Parathyroid adenoma (tissue), 2 donors: ENCODE data around the gene XPO1.
A peak's percentile ranks its signal among the peaks of the same experiment; 100 is the strongest.
"Not testable (repeated sequence)": the region's sequence is repeated elsewhere in the genome, so short reads cannot be mapped to it uniquely, and the experiment has no call there.

ENCODE experiments used
- H2AFZ ChIP-seq: fragments of 300-600 bp; sonication (generic); one replicate; pipeline ENCODE4 v1.7.0; 2017; ENCODE audit warnings: antibody characterized with exemption, mild to moderate bottlenecking
- H3K27ac ChIP-seq: fragments of 300-600 bp; sonication (generic); one replicate; pipeline ENCODE4 v1.7.0; 2017
- H3K27me3 ChIP-seq: fragments of 300-600 bp; sonication (generic); one replicate; pipeline ENCODE4 v1.7.0; 2017; ENCODE audit warnings: low read length; ENCODE audit not compliant: control insufficient read depth, insufficient read depth
- H3K36me3 ChIP-seq: fragments of 300-600 bp; sonication (generic); one replicate; pipeline ENCODE4 v1.7.0; 2017; ENCODE audit warnings: low read length; ENCODE audit not compliant: control insufficient read depth, insufficient read depth
- H3K4me1 ChIP-seq: fragments of 300-600 bp; sonication (generic); one replicate; pipeline ENCODE4 v1.7.0; 2017; ENCODE audit warnings: control low read depth
- H3K4me2 ChIP-seq: fragments of 300-600 bp; sonication (generic); one replicate; pipeline ENCODE4 v1.7.0; 2017; ENCODE audit warnings: low read length
- H3K4me3 ChIP-seq: fragments of 300-600 bp; sonication (generic); one replicate; pipeline ENCODE4 v1.7.0; 2017; ENCODE audit warnings: low read depth, low read length
- H3K79me2 ChIP-seq: fragments of 300-600 bp; sonication (generic); one replicate; pipeline ENCODE4 v1.7.0; 2017; ENCODE audit warnings: control low read depth
- H3K9ac ChIP-seq: fragments of 300-600 bp; sonication (generic); one replicate; pipeline ENCODE4 v1.7.0; 2017; ENCODE audit warnings: mild to moderate bottlenecking
- H3K9me3 ChIP-seq: fragments of 300-600 bp; sonication (generic); one replicate; pipeline ENCODE4 v1.7.0; 2017; ENCODE audit warnings: low read length; ENCODE audit not compliant: control insufficient read depth
- TF ChIP-seq, protein P1 (sequence below): fragments of 300-600 bp; sonication (generic); IDR thresholded peaks from one replicate; pipeline ENCODE4 v1.7.0; 2017; ENCODE audit warnings: antibody characterized with exemption, mild to moderate bottlenecking
- donor health status: primary hyperparathyroidism.

Gene XPO1

DNA sequence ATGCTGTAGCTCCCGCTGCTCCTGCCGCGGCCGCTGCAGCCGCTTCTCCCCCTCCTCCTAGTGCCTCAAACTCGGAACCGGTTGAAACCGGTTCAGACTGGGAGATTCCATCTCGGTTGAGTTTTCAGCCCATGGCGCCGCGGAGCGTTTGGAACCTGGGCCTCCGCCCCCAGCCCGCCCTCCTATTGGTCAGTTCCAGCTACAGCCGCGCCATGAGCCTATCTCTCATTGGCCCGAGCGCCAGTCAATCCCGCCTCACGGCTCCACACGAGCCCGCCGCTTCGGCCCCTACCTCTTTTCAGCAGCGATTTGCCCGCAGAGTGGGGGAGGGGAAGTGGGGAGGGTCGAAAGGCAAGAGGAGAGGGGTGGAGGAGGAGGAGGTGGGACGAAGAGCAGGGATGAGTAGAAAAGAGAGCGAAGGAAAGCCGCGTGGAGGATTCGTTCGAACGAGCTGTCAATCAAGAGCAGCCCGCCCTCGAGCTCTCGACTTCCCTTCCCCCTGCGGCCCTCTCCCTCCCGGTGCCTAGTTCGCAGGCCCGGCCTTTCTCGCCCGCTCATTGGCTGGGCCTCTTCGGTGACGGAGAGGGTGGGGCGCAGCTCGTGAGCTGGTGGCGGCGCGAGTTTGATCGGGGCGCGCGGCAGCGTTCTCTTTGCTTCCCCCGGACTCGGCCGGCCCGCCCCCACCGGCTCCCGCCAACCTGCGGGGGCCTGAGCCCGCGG lies at the start of gene XPO1:
XPO1 (minus strand) TSS at position 157 of the 720 bp plus-strand sequence. CDS start 4,459 bp downstream, outside the sequence.
- H2AFZ ChIP-seq, result peak within 1 kb of the TSS; percentile 83
- TF ChIP-seq, protein P1, sequence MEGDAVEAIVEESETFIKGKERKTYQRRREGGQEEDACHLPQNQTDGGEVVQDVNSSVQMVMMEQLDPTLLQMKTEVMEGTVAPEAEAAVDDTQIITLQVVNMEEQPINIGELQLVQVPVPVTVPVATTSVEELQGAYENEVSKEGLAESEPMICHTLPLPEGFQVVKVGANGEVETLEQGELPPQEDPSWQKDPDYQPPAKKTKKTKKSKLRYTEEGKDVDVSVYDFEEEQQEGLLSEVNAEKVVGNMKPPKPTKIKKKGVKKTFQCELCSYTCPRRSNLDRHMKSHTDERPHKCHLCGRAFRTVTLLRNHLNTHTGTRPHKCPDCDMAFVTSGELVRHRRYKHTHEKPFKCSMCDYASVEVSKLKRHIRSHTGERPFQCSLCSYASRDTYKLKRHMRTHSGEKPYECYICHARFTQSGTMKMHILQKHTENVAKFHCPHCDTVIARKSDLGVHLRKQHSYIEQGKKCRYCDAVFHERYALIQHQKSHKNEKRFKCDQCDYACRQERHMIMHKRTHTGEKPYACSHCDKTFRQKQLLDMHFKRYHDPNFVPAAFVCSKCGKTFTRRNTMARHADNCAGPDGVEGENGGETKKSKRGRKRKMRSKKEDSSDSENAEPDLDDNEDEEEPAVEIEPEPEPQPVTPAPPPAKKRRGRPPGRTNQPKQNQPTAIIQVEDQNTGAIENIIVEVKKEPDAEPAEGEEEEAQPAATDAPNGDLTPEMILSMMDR, result peak; percentile 15
- peak within 1 kb of the TSS; percentile 89 for H3K4me3 ChIP-seq
- H3K9ac ChIP-seq, result peak within 1 kb of the TSS; percentile 38
- peaks cover 15% of the 10 kb centered on the region for H3K79me2 ChIP-seq
- peak within 1 kb of the TSS; percentile 87 for H3K4me2 ChIP-seq
- H3K27me3 ChIP-seq, result no peaks in the 10 kb centered on the region
- no peaks in the 10 kb centered on the region for H3K9me3 ChIP-seq
- H3K4me1 ChIP-seq, result peaks cover 3% of the 10 kb centered on the region
- peak within 1 kb of the TSS; percentile 97 for H3K27ac ChIP-seq
- H3K36me3 ChIP-seq, result no peaks in the 10 kb centered on the region

DNA sequence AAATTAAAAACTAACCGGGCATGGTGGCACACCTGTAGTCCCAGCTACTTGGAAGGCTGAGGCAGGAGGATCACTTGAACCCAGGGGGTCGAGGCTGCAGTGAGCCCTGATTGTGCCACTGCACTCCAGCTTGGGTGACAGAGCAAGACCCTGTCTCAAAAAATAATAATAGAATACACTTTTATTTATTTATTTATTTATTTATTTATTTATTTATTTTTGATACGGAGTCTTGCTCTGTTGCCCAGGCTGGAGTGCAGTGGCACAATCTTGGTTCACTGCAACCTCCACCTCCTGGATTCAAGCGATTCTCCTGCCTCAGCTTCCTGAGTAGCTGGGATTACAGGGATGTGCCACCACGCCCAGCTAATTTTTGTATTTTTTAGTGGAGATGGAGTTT lies 48.8 kb upstream of the XPO1 start:
- H3K9ac ChIP-seq, H3K4me3 ChIP-seq, H3K27ac ChIP-seq, H3K4me1 ChIP-seq, H3K27me3 ChIP-seq, H3K79me2 ChIP-seq, H3K4me2 ChIP-seq, H3K36me3 ChIP-seq, H3K9me3 ChIP-seq, H2AFZ ChIP-seq: not testable (repeated sequence)

DNA sequence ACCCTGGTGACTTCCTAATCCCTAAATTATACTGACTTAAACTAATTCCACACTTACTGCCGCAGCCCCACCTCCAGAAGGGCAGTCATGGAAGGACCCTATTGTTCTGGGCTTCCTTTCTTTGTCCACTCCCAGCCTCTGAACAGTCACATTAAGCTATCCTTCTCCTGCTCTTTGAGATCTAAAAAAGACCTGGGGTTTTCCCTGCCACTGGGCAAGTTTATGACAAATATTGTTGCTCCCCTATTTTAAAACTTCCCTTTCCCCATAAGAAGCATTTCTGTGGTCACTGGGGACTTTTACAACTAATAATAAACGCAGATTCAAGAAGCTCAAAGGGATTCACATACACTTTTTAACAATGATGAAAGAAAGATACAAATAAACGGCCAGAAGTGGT lies 47.2 kb upstream of the XPO1 start:
- H2AFZ ChIP-seq, result peak overlapping the region; percentile 35
- no peak overlapping the region for H3K4me3 ChIP-seq
- H3K79me2 ChIP-seq, result no peaks in the 10 kb centered on the region
- H3K27me3 ChIP-seq, result no peaks in the 10 kb centered on the region
- H3K27ac ChIP-seq, result no peak overlapping the region
- no peaks in the 10 kb centered on the region for H3K4me1 ChIP-seq
- H3K9ac ChIP-seq, result no peak overlapping the region
- H3K9me3 ChIP-seq, result no peaks in the 10 kb centered on the region
- TF ChIP-seq, protein P1, result no peak
- H3K36me3 ChIP-seq, result no peaks in the 10 kb centered on the region
- no peak overlapping the region for H3K4me2 ChIP-seq

DNA sequence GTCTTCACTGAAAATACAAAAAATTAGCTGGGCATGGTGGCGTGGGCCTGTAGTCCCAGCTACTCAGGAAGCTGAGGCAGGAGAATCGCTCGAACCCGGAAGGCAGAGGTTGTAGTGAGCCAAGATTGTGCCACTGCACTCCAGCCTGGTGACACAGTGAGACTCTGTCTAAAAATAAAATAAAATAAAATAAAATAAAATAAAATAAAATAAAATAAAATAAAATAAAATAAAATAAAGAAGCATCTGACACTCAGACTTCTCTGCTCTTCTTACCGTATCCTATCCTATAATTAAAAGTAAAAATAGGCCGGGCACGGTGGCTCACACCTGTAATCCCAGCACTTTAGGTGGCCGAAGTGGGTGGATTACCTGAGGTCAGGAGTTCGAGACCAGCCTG lies 46.2 kb upstream of the XPO1 start:
- not testable (repeated sequence) for H3K27ac ChIP-seq, H3K9me3 ChIP-seq, H3K4me3 ChIP-seq, H3K4me1 ChIP-seq, H3K36me3 ChIP-seq, H3K27me3 ChIP-seq, H3K4me2 ChIP-seq, H3K79me2 ChIP-seq, H3K9ac ChIP-seq, H2AFZ ChIP-seq

GRCh38 chr2:61582165-61582564 lies 44.0 kb upstream of the XPO1 start:
- TF ChIP-seq, protein P1, result no peak
- Histone ChIP-seq H3K4me3 (no peak overlapping the region), H3K27me3 (no peaks in the 10 kb centered on the region), H2AFZ (peak overlapping the region; percentile 46), H3K9ac (no peak overlapping the region), H3K9me3 (no peaks in the 10 kb centered on the region), H3K27ac (no peak overlapping the region), H3K36me3 (no peaks in the 10 kb centered on the region), H3K79me2 (no peaks in the 10 kb centered on the region), H3K4me1 (no peaks in the 10 kb centered on the region), H3K4me2 (no peak overlapping the region)

GRCh38 chr2:61581716-61582115 lies 43.6 kb upstream of the XPO1 start:
- H3K9me3 ChIP-seq, result no peaks in the 10 kb centered on the region
- H3K4me3 ChIP-seq, result no peak overlapping the region
- no peak overlapping the region for H3K4me2 ChIP-seq
- H2AFZ ChIP-seq, result peak overlapping the region; percentile 46
- H3K79me2 ChIP-seq, result no peaks in the 10 kb centered on the region
- no peaks in the 10 kb centered on the region for H3K27me3 ChIP-seq
- H3K27ac ChIP-seq, result no peak overlapping the region
- H3K4me1 ChIP-seq, result no peaks in the 10 kb centered on the region
- no peak overlapping the region for H3K9ac ChIP-seq
- TF ChIP-seq, protein P1, result no peak
- H3K36me3 ChIP-seq, result no peaks in the 10 kb centered on the region
